Superior temporal gyrus (tissue), 1 donor: ENCODE data around the gene KIAA1755.

Experiments used
- DNase-seq: peaks from one replicate; pipeline ENCODE4 v3.0.0-alpha.2; 2016; ENCODE audit errors: extremely low spot score

KIAA1755 gene

DNA sequence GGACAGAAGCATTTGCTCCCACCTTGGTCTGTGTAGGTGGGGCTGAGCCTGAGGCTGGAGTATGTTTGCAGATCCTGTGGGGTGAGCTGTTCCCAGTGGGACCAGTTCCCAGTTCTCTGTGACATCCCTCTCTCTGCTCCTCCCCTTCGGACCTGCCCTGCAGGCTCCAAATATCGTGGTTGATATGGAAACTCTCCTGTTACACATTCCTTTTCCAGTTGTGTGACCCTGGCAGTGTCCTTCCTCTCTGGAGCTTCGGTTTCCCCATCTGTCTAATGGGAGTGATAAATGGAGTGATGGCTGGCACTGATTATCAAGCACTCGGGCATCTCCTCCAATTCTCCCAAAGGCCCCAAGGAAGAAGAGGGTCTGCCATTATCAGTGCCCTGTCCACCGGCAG is 79.8 kb downstream of the KIAA1755 start:
- DNase-seq, result no peak

- no peak for DNase-seq
Observed at GRCh38 chr20:38179846-38180245, 80.7 kb downstream of the KIAA1755 start.

DNA sequence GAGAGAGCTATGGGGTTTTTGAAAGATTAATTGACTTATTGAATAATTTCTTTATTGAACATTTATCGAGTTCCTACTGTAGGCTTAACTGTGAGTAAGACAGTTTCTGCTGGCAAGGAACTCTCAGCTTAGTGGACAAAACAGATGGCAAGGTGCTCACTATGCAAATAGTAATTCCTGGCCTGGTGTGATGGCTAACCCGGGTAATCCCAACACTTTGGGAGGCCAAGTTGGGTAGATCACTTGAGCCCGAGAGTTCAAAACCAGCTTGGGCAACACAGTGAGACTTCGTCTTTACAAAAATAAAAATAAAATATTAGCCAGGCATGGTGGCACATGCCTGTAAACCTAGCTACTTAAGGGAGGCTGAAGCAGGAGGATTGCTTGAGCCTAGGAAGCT is 82.0 kb downstream of the KIAA1755 start:
- no peak for DNase-seq

- no peak for DNase-seq
Observed at GRCh38 chr20:38178065-38178491, 82.5 kb downstream of the KIAA1755 start.

- no peak for DNase-seq
Observed at GRCh38 chr20:38177201-38177600, 83.3 kb downstream of the KIAA1755 start.

- no peak for DNase-seq
Observed at GRCh38 chr20:38175304-38176180, 85.0 kb downstream of the KIAA1755 start.

DNA sequence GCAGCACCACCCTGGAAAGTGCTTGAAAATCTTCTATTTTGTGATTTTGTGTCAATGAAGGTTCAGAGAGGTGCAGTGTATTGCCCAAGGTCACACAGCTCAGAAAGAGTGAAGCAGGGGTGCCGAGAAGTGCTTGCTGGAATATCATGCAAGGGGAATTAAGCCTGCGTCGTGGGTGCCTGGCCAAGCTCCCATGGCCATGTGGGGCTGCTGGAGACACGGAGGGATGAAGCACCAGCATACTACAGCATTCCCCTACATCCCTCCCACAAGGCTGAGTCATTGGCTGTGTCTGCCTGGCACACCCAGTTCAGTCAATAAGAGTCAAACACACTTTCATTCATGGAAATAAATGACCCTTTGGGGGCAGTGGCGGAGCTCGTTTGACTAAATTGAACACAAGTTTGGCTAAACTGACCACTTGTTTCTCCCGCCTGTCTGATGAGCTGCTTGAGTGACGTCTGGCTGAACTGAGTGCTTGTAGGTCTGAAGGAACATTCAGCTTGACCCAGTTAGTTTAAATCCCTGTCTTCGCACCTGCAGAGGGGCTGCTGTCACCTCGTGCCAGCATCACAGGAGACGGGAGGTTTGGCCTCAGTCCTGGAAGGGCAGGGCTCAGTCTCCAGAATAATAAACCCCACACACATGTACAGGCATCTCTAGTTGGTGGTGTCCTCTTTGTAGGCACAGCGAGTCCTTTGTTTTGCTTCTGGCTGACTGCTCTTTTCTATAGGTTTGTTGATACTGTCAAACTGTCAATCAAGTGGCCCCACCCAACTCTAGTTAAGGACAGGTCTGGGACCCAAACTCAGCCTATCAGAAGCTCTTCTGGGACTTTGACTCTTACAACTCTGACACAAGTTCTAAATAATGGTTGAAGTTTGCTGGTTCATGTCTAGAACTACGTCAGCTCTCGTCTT is 87.0 kb downstream of the KIAA1755 start:
- DNase-seq, result no peak

DNA sequence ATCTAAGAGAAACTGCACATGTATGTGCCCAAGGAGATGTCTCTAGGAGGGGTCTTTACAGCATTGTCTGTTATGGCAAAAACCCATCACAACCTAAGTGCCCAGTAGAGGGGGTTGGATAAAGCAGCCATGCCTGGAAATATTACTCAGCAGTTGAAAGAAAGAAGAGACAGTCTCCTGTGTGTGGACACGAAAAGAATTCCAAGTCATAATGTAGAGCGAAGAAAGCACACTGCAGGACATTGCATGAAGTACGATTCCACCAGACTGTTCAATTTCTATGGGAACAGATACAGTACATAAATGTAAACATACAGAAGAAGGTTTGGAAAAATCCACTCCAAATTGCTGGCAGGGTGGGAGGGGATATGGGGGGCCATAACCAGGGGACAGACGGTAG is 88.1 kb downstream of the KIAA1755 start:
- DNase-seq, result no peak

- DNase-seq, result no peak
Observed at GRCh38 chr20:38171675-38172043, 88.9 kb downstream of the KIAA1755 start.

DNA sequence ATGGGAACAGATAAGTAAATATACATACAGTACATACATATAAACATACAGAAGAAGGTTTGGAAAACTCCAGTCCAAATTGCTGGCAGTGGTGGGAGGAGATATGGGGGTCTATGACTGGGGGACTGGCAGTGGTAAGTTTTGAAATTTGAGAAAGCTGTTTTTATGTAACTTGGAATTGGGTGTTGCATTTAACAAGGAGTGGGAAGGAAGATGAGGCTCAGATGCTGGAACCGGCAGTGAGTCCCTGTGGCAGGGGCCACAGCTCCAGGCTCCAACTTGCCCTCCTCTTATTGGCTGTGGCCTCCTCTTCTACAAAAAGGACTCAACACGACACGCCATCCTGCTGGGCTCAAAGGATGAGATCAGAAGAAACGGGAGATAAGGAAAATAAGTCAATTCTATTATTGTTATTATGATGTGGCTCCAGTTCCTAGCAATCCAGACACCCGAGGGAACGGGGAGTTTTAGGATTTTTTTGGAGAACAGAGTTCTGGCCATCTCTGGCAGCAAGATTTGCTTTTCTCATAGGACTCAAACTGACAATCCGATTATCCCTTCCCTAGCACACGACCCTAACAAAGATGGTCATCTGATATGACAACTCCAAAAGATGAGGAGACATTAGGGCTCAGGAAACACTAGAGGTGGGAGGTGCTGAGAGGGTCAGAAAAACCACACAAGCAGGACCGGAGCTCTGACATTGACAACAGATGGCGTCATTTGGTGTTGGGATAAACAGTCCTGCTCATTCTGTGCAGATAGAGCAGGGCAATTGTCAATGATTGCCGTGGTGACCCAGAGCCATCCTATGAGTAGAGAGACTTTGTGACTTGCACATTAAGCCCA is 89.5 kb downstream of the KIAA1755 start:
- no peak for DNase-seq

DNA sequence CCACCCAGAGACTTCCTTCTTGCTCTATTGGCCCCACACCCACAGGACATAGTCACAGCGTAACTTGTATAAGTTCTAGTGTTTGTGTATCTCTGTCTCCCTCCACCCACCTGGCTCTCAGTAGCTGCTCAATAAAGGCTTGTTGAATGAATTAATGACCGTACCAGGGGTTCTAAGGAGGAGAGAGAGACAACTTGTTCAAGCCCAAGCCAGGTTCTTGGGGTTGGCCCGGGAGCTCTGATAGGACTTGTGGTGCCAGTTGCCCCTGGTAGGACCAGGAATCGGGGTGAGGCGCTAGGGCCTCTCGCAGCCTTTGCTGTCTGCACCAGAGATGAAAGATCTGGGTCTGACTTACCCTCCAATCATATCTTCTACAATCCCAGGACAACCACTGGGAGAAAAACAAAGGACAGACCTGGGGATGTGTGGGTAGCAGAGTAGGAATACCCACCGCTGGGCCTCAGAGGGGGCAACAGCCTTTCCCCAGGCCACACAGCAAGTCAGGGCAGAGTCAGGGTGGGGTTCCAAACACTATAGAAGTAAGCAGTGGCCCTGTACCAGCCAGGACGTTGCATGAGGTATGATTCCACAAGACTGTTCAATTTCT is 90.2 kb downstream of the KIAA1755 start:
- DNase-seq, result no peak

- DNase-seq, result no peak
Observed at GRCh38 chr20:38169636-38170193, 90.8 kb downstream of the KIAA1755 start.

GRCh38 chr20:38168791-38169589 is 91.5 kb downstream of the KIAA1755 start:
- DNase-seq, result no peak

GRCh38 chr20:38167851-38168760 is 92.4 kb downstream of the KIAA1755 start:
- no peak for DNase-seq

GRCh38 chr20:38167328-38167850 is 93.1 kb downstream of the KIAA1755 start:
- no peak for DNase-seq

DNA sequence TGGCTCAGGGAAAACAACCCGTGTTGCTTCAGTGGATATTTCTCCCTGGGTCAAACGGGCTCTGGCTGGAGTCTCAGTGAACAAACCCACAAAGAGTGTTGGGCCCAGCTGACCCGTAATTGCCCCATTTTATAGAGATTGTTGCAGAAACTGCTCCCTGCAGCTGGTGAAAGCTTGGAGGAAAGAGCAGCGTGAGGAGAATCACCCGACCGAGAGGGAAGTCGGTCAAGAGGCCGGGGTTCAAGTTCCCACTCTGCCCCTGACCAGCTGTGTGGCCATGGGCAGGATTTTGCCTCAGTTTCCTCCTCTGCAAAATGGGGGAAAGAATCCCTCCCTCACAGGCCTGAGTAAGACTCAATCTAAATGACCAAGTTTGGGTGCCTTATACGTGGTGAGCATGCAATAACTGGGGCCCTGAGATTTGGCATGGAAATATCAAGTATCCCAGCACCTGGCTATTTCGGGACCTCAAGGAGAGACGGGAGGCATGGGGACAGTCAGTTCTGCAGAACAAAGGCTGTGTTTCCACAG is 93.8 kb downstream of the KIAA1755 start:
- DNase-seq, result no peak

DNA sequence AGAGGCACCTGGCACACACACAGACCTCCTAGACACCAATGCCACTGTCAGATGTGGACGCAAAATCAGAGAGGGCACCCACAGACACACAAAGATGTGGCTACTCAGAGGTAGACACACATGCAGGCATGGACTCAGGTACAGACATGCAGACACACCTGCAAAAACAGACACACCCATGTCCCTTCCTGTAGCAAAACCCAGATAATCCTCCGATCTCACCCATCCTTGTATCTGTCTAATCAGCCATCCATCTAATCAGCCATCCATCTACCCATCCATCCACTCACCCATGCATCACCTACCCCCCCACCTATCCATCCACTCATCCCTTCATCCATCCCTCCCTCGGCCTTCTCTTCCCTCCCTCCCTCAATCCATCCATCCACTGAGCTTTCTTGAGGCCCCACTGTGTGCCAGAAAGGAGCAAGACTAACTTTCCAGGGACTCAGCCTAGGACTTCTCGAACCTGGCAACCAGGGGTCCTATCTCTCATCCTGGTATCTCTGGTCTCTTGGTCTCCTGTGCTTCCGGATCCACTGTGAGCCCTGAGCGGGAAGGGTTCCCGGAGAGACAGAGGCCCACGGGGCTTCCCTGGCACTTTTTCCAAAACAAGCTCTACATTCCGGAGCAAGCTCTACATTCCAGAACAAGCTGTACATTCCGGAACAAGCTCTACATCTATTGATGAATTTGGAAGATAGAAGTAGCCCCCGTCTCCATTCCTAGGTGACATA is 94.4 kb downstream of the KIAA1755 start:
- DNase-seq, result no peak
